Measurements from ENCODE around the gene KLHL36.

DNA sequence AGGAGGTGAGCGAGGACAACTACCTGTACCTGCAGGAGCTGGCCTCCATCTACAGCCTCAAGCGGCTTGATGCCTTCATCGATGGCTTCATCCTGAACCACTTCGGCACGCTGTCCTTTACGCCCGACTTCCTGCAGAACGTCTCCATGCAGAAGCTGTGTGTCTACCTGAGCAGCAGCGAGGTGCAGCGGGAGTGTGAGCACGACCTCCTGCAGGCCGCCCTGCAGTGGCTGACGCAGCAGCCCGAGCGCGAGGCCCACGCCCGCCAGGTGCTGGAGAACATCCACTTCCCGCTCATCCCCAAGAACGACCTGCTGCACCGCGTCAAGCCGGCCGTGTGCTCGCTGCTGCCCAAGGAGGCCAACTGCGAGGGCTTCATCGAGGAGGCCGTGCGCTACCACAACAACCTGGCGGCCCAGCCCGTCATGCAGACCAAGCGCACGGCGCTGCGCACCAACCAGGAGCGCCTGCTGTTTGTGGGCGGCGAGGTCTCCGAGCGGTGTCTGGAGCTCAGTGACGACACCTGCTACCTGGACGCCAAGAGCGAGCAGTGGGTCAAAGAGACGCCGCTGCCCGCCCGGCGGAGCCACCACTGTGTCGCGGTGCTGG is 9.0 kb downstream of the KLHL36 start:
- TF ChIP-seq, protein P1, sequence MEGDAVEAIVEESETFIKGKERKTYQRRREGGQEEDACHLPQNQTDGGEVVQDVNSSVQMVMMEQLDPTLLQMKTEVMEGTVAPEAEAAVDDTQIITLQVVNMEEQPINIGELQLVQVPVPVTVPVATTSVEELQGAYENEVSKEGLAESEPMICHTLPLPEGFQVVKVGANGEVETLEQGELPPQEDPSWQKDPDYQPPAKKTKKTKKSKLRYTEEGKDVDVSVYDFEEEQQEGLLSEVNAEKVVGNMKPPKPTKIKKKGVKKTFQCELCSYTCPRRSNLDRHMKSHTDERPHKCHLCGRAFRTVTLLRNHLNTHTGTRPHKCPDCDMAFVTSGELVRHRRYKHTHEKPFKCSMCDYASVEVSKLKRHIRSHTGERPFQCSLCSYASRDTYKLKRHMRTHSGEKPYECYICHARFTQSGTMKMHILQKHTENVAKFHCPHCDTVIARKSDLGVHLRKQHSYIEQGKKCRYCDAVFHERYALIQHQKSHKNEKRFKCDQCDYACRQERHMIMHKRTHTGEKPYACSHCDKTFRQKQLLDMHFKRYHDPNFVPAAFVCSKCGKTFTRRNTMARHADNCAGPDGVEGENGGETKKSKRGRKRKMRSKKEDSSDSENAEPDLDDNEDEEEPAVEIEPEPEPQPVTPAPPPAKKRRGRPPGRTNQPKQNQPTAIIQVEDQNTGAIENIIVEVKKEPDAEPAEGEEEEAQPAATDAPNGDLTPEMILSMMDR (IDR thresholded peaks at IDR 0.05), result no peak
- no peak for TF ChIP-seq EP300 (IDR thresholded peaks at IDR 0.05)
- no peak for TF ChIP-seq POLR2A (IDR thresholded peaks at IDR 0.05)

Data from suprapubic skin (tissue), 3 donors.